ENCODE results near the gene SRP72. TPM values are rescaled to one million over a fixed set of nuclear protein-coding genes. Genes with fewer than 3 reads are reported as not detected.

Gene SRP72
- total RNA-seq, 2 experiments from 2014 or later: 140 to 142 TPM

DNA sequence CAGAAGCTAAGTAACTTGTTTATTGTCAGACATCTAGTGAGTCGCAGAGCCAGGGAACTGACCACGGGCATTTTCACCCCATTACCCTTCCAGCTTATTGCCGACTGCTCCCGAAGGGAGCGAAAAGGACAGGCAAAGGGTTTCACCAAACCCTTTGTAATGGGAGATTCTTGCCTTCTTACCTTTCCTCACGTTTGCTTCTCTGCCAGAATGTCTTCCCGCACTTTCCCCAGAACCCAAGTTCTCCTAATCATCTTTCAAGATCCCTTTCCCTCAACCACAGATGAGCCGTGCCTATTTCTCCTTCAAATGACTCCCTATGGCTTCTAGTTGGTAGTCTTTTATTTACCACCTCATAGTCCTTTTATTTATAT lies 520 bp upstream of the SRP72 start:
- Mint-ChIP-seq H3K27ac (peak overlapping the region; percentile 95), H3K9me3 (no peaks in the 10 kb centered on the region), H3K4me3 (peak overlapping the region; percentile 94), H3K4me1 (peaks cover 51% of the 10 kb centered on the region), H3K27me3 (no peaks in the 10 kb centered on the region), H3K36me3 (ENCODE audit: low read depth) (peaks cover 41% of the 10 kb centered on the region)
- DNase-seq: no peak
- POLR2A ChIA-PET: interaction anchor here (0.8 to 2.5 kb wide), 17 partner anchors 9 to 519 kb away, joined by 3 to 53 read pairs (median 5); partner anchors contain the start of genes AASDH, CEP135, NOA1 and PAICS
- CTCF ChIA-PET: interaction anchor here (1.0 to 2.5 kb wide), 5 partner anchors 23 to 518 kb away, joined by 3 to 26 read pairs (median 3); partner anchors contain the start of genes AASDH, CEP135, PAICS and PPAT

- Mint-ChIP-seq H3K27me3 (no peaks in the 10 kb centered on the region), H3K27ac (peak overlapping the region; percentile 95), H3K9me3 (no peaks in the 10 kb centered on the region), H3K36me3 (ENCODE audit: low read depth) (peaks cover 42% of the 10 kb centered on the region), H3K4me1 (peaks cover 52% of the 10 kb centered on the region), H3K4me3 (peak overlapping the region; percentile 94)
- DNase-seq: peak; percentile 42
- CTCF ChIA-PET: interaction anchor here (0.7 to 3.4 kb wide), 5 partner anchors 23 to 330 kb away, joined by 3 to 27 read pairs (median 3); partner anchors contain the start of genes AASDH, PAICS and PPAT
- POLR2A ChIA-PET: interaction anchor here (0.8 to 4.7 kb wide), 19 partner anchors 10 to 519 kb away, joined by 3 to 87 read pairs (median 5); partner anchors contain the start of genes AASDH, CEP135, NOA1 and PAICS
These were observed 643 bp downstream of the SRP72 start for GRCh38 chr4:56468097-56468422.

DNA sequence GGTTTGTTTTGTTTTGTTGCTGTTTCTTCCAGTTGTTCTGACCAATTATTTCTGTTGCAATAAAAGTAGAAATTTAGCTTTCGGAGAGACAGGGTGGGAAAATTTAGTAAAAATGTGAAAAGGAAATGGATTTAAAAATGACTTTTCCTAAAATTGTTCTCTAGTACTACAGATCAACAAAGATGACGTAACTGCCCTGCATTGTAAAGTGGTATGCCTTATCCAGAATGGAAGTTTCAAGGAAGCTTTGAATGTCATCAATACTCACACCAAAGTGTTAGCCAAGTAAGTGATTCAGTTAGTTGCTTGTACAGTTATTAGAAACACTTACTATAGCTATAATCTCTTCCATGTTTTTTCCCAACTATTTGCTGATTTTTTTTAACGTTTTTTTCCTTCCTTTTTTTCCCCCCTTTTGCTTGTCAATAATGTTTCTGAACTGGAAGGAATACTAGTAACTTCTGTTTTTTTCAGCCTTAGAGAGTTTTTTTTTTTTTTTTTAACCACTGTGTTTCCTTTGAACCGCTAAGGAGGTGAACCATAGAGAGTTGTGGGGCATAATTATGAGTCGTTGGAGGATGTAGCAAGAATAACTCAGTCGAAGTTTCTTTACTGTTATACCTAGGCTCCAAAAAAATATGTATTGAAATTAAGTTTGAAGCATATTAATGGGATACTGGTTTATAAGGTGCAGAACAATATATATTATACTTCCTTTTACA lies 2.2 kb downstream of the SRP72 start:
- no peak for DNase-seq
- Mint-ChIP-seq H3K4me1 (peaks cover 48% of the 10 kb centered on the region), H3K27me3 (no peaks in the 10 kb centered on the region), H3K27ac (peak overlapping the region; percentile 50), H3K4me3 (peak overlapping the region; percentile 60), H3K36me3 (ENCODE audit: low read depth) (peaks cover 51% of the 10 kb centered on the region), H3K9me3 (no peaks in the 10 kb centered on the region)
- CTCF ChIA-PET: interaction anchor here (0.7 to 3.4 kb wide), 2 partner anchors 34 to 367 kb away, joined by 3 to 27 read pairs; partner anchors contain the start of genes PAICS and PPAT
- POLR2A ChIA-PET: interaction anchor here (0.6 to 4.7 kb wide), 9 partner anchors 12 to 521 kb away, joined by 3 to 87 read pairs (median 4); partner anchors contain the start of genes CEP135, NOA1, PAICS and POLR2B

GRCh38 chr4:56475917-56476316 lies 8.5 kb downstream of the SRP72 start:
- Mint-ChIP-seq H3K27me3 (no peaks in the 10 kb centered on the region), H3K9me3 (no peaks in the 10 kb centered on the region), H3K36me3 (ENCODE audit: low read depth) (peaks cover 71% of the 10 kb centered on the region), H3K27ac (no peak overlapping the region), H3K4me1 (peaks cover 5% of the 10 kb centered on the region), H3K4me3 (no peak overlapping the region)
- ChIA-PET POLR2A (interaction anchor here (0.9 to 1.0 kb wide), 2 partner anchors 9 to 11 kb away, joined by 3 to 5 read pairs; no protein-coding TSS in a partner anchor), CTCF (no interaction called here)
- DNase-seq: no peak

GRCh38 chr4:56477192-56477702 lies 9.8 kb downstream of the SRP72 start:
- CTCF ChIA-PET: no interaction called here
- POLR2A ChIA-PET: interaction anchor here (0.6 to 1.8 kb wide), 2 partner anchors 42 to 1094 kb away, joined by 3 to 4 read pairs; partner anchors contain the start of genes PAICS and PPAT
- Mint-ChIP-seq H3K4me1 (peaks cover 1% of the 10 kb centered on the region), H3K36me3 (ENCODE audit: low read depth) (peaks cover 61% of the 10 kb centered on the region), H3K4me3 (no peak overlapping the region), H3K27ac (no peak overlapping the region), H3K27me3 (no peaks in the 10 kb centered on the region), H3K9me3 (no peaks in the 10 kb centered on the region)
- no peak for DNase-seq

- no peak overlapping the region for H3K27ac Mint-ChIP-seq
- no peaks in the 10 kb centered on the region for H3K27me3 Mint-ChIP-seq
- ChIA-PET CTCF (interaction anchor here (1.4 kb wide), 1 partner anchor 45 kb away, joined by 3 read pairs; the partner anchor contains the start of genes PAICS and PPAT), POLR2A (interaction anchor here (0.7 to 1.6 kb wide), 3 partner anchors 11 to 23 kb away, joined by 3 read pairs; no protein-coding TSS in a partner anchor)
- DNase-seq: no peak
- no peaks in the 10 kb centered on the region for H3K9me3 Mint-ChIP-seq
- peaks cover 60% of the 10 kb centered on the region for H3K36me3 Mint-ChIP-seq (ENCODE audit: low read depth)
- no peak overlapping the region for H3K4me3 Mint-ChIP-seq
- H3K4me1 Mint-ChIP-seq: peaks cover 1% of the 10 kb centered on the region
These were observed 13.3 kb downstream of the SRP72 start for GRCh38 chr4:56480691-56481090.

DNA sequence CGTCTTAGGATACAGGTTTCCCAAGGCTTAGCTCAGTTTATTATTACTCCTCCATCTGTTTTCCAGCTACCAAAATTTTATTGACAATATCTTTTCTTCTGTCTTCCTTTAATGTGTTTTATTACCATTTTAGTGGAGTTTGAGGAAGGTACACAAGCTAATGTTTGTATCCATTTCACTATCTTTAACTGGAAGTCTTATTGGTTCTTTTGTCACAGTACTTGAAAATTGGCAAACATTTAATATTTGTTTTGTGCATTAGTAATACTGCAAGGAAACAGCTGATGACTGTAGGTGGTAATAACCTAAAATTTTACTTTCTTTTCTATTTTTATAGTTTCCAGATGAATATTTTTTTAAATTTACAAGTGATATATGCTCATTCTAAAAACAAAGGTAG lies 28.8 kb downstream of the SRP72 start:
- ChIA-PET CTCF (no interaction called here), POLR2A (interaction anchor here (0.7 kb wide), 1 partner anchor 17 kb away, joined by 3 read pairs; no protein-coding TSS in a partner anchor)
- Mint-ChIP-seq H3K27me3 (no peaks in the 10 kb centered on the region), H3K4me1 (no peaks in the 10 kb centered on the region), H3K4me3 (no peak overlapping the region), H3K27ac (no peak overlapping the region), H3K9me3 (no peaks in the 10 kb centered on the region), H3K36me3 (ENCODE audit: low read depth) (peaks cover 54% of the 10 kb centered on the region)
- DNase-seq: no peak

DNA sequence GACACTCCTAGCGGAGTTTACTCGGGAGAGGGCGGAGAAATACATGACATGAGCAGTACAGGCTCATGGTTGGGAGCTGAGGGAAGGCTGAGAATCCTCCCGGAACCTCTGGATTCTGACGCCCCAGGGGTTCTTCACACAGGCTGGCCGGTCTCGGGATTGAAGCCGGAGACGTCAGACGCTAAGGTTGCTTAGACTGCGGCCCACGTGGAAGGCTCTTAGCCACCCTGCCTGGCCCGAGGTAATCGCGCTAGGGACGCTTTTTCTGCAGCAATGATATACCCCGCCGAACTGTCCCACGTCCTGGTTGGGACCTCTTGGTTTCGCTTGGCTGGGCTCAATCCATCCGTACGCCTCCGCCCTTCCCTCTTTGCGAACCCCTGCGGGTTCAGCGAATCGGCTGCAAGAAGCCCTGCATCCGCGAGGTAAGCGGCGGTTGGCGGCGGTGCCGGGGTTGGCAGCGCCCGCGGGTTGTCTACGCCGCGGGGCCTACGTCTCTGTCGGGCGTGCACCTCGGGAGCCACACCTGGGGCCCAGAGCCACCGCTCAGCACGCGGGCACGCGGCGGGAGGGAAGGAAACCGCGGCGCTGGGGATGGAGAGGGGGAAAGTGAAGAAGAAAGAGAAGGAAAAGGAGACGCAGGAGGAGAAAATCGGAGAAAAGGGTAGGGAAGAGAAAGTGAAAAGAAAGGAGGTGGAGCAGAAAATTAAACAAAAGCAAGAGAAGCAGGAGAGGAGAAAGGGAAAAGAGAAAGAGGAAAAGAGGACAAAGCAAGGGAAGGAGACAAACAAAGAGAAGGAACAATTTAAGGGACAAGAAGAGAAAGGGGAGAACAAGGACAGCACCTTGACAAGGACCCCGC lies 38.1 kb downstream of the SRP72 start, which contains the start of gene ARL9:
Gene ARL9, plus strand, starts transcription at position 523 of the 862 bp plus-strand sequence. Its CDS starts 72 bp downstream, at position 595.
- ChIA-PET POLR2A (interaction anchor here (1.2 kb wide), 1 partner anchor 69 kb away, joined by 5 read pairs; the partner anchor contains the start of gene PAICS), CTCF (no interaction called here)
- peak; percentile 68 for DNase-seq
- Mint-ChIP-seq H3K27me3 (peaks cover 9% of the 10 kb centered on the region), H3K4me1 (peaks cover 22% of the 10 kb centered on the region), H3K36me3 (ENCODE audit: low read depth) (peaks cover 19% of the 10 kb centered on the region), H3K4me3 (peak within 1 kb of the TSS; percentile 79), H3K9me3 (no peaks in the 10 kb centered on the region), H3K27ac (peak within 1 kb of the TSS; percentile 23)

- Mint-ChIP-seq H3K4me3 (no peak overlapping the region), H3K36me3 (ENCODE audit: low read depth) (no peaks in the 10 kb centered on the region), H3K9me3 (no peaks in the 10 kb centered on the region), H3K27me3 (peaks cover 9% of the 10 kb centered on the region), H3K4me1 (peaks cover 3% of the 10 kb centered on the region), H3K27ac (no peak overlapping the region)
- DNase-seq: no peak
- CTCF ChIA-PET: interaction anchor here (1.0 kb wide), 1 partner anchor 326 kb away, joined by 3 read pairs; no protein-coding TSS in a partner anchor
- POLR2A ChIA-PET: no interaction called here
These were observed 43.7 kb downstream of the SRP72 start for GRCh38 chr4:56511098-56511497.

DNA sequence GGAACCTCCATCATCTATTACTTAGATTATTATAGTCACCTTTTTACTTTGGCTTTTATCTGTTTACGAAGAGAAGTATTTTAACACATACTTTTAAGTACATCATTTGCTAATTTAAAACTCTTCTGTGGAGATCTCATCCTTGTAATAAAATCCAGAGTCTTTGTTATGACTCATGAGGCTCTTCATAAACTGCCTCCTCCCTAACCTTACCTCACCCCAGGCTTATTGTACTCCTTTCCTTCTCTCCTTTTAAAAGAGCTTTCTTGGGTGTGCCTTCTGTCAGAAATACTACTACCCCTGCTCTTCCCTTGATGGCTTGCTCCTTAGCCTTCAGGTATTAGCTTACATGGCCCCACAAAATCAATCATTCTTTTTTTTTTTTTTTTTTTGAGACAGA lies 44.7 kb downstream of the SRP72 start:
- peaks cover 5% of the 10 kb centered on the region for H3K27me3 Mint-ChIP-seq
- H3K27ac Mint-ChIP-seq: no peak overlapping the region
- POLR2A ChIA-PET: no interaction called here
- no peak overlapping the region for H3K4me3 Mint-ChIP-seq
- no peaks in the 10 kb centered on the region for H3K36me3 Mint-ChIP-seq (ENCODE audit: low read depth)
- CTCF ChIA-PET: no interaction called here
- no peaks in the 10 kb centered on the region for H3K4me1 Mint-ChIP-seq
- DNase-seq: no peak
- H3K9me3 Mint-ChIP-seq: no peaks in the 10 kb centered on the region

DNA sequence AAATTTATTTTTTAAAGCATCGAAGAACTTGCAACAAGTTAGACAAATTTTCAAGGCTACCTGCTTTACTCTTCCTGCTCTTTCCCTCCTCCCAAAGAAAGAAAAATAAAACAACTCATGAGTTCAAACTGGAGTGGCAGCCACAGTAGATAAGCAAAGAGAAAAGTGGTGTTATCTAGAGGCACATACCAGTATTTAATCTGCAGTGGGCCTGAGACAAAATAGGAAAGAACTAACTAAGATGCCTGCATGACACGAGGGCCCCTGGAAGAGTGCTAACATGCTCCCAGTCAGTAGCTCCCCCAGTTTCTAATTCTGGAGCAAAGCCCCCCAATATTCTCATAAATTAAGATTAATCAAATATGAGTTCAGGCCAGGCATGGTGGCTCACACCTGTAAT lies 46.1 kb downstream of the SRP72 start:
- POLR2A ChIA-PET: no interaction called here
- Mint-ChIP-seq H3K4me1 (no peaks in the 10 kb centered on the region), H3K27ac (no peak overlapping the region), H3K27me3 (peaks cover 5% of the 10 kb centered on the region), H3K36me3 (ENCODE audit: low read depth) (no peaks in the 10 kb centered on the region), H3K9me3 (no peaks in the 10 kb centered on the region), H3K4me3 (no peak overlapping the region)
- CTCF ChIA-PET: no interaction called here
- DNase-seq: no peak
